Ovary (tissue), 9 donors: ENCODE data around the gene CD79B. TPM values are rescaled to one million over a fixed set of nuclear protein-coding genes. Genes with fewer than 3 reads are reported as not detected.

ENCODE experiments used
- DNase-seq, 5 donors: peaks; one replicate each; pipeline ENCODE4 v3.0.0-alpha.2; 2019 to 2020
- H3K27ac ChIP-seq, 2 donors: fragments of 200-600 bp; one replicate each; pipeline versions ENCODE4 v1.5.1 to v1.8.0; 2019 to 2022
- H3K27me3 ChIP-seq: fragments of 200-600 bp; one replicate; pipeline ENCODE4 v1.8.0; 2022
- H3K36me3 ChIP-seq: fragments of 200-600 bp; sonication (generic); one replicate; pipeline ENCODE4 v1.5.1; 2019
- H3K4me1 ChIP-seq: one replicate; pipeline ENCODE4 v1.8.1; 2013; ENCODE audit warnings: mild to moderate bottlenecking, moderate library complexity; ENCODE audit not compliant: insufficient read depth
- H3K4me3 ChIP-seq: fragments of 200-600 bp; sonication (generic); one replicate; pipeline ENCODE4 v1.5.1; 2017
- H3K9me3 ChIP-seq, 2 donors: fragments of 200-600 bp in 1 of 2; sonication (generic) in 1 of 2; one replicate each; pipeline versions ENCODE4 v1.5.1 to v1.8.1; 2013 to 2019; ENCODE audit warnings: mild to moderate bottlenecking in 1 of 2, moderate library complexity in 1 of 2
- EP300 ChIP-seq: sonication (generic); formaldehyde crosslinking; IDR thresholded peaks from one replicate; pipeline ENCODE4 v1.6.1; 2017; ENCODE audit warnings: antibody characterized with exemption
- POLR2A ChIP-seq: fragments of 450-650 bp; IDR thresholded peaks from one replicate; pipeline ENCODE4 v1.6.1; 2017; ENCODE audit warnings: antibody characterized with exemption, mild to moderate bottlenecking, moderate library complexity
- WGBS, 3 donors: extraction: QIAGEN DNeasy Blood & Tissue Kit in 1 of 3; methylation state at CpG; one replicate each; pipeline versions ENCODE4 v1.1.5 to v1.1.7; 2013 to 2017; 5-methylcytosine and 5-hydroxymethylcytosine counted together
- intact Hi-C, 4 donors: fragments of 100-400 bp; cut with DNase I; formaldehyde crosslinking; loops; one replicate each; pipeline versions ENCODE4 v1.11.0 to v1.15.1; 2022 to 2023
- polyA plus RNA-seq, 2 donors: library from polyadenylated mRNA; stranded (reverse); fragments of 200-250 nt in 1 of 2; fragments of 350-450 nt in 1 of 2; fragmentation: Illumina TruSeq in 1 of 2; extraction: RNeasy Lipid Tissue Mini Kit (QIAGEN cat#74804) in 1 of 2; gene quantifications; one replicate each; pipeline ENCODE4 v1.2.3, GENCODE V29; 2013 to 2014
- total RNA-seq, 7 donors: library from RNA; depleted of rRNA in 2 of 7; stranded (reverse); fragments of >200 nt in 2 of 7; fragmentation: NEBNext Ultra II Directional in 3 of 7; extraction: Animal tissue kit (Norgen Biotek cat#: 25700) in 3 of 7; gene quantifications; one replicate each; pipeline versions ENCODE4 v1.1.0 to v1.2.4, GENCODE V29; 2016 to 2023
- TF ChIP-seq, protein P1 (sequence below), 3 donors: fragments of 450-650 bp in 2 of 3; fragments of 200-600 bp in 1 of 3; IDR thresholded peaks; one replicate each; pipeline versions ENCODE4 v1.5.1 to v1.8.0; 2016 to 2022; ENCODE audit warnings: antibody characterized with exemption in 3 of 3, mild to moderate bottlenecking in 1 of 3
- donor health status: DM: no; HTN: no; CAD: no; lungs with moderate emphysema.
- donor health status: DM: no; HTN: no; CAD: no.
- donor health status: Bipolar disorder and iron deficiency.
- donor health status: DM: yes; HTN: yes; CAD: no.
- donor health status: DM: no; HTN: no; CAD: no.
- donor health status: DM: yes; HTN: yes; CAD: no.

Gene CD79B
- total and polyA plus RNA-seq, 9 donors = 0.48 to 2.0 (median 0.92) TPM

DNA sequence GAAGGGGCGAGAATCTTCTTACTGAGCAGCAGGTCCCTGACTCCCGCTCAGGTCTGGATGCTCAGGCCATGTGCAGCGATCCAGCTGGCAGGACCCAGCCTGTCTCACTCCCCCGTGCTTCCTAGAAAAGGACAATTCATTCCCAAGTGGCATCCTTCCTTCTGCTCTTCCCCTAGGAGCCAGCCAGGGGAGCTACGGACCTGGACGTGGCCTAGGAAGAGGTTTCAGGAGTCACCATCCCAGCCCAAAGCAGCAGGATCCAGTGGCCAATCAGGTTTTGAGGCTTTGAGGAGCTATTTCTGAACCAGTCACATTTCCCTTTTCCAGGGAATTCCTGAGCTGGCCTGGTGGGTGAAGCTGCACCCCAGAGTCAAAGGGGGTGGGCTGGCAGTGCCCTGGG, 7.8 kb upstream of the CD79B start:
- no peak for DNase-seq
- Histone ChIP-seq H3K9me3 (no peaks in the 10 kb centered on the region), H3K4me1 (no peaks in the 10 kb centered on the region), H3K36me3 (no peaks in the 10 kb centered on the region), H3K4me3 (no peak overlapping the region), H3K27me3 (no peaks in the 10 kb centered on the region), H3K27ac (no peak overlapping the region)
- 60 to 72% (median 64%) methylated on average over 6 of the region's 6 CpGs for WGBS, 3 donors
- TF ChIP-seq, protein P1, sequence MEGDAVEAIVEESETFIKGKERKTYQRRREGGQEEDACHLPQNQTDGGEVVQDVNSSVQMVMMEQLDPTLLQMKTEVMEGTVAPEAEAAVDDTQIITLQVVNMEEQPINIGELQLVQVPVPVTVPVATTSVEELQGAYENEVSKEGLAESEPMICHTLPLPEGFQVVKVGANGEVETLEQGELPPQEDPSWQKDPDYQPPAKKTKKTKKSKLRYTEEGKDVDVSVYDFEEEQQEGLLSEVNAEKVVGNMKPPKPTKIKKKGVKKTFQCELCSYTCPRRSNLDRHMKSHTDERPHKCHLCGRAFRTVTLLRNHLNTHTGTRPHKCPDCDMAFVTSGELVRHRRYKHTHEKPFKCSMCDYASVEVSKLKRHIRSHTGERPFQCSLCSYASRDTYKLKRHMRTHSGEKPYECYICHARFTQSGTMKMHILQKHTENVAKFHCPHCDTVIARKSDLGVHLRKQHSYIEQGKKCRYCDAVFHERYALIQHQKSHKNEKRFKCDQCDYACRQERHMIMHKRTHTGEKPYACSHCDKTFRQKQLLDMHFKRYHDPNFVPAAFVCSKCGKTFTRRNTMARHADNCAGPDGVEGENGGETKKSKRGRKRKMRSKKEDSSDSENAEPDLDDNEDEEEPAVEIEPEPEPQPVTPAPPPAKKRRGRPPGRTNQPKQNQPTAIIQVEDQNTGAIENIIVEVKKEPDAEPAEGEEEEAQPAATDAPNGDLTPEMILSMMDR (IDR thresholded peaks at IDR 0.05) = no peak
- TF ChIP-seq EP300 = no peak
- no peak for TF ChIP-seq POLR2A
- intact Hi-C loops = loop anchor here in 1 of 4 donors (10.0 kb wide), 1 partner anchor 345 kb away; no protein-coding TSS in a partner anchor

DNA sequence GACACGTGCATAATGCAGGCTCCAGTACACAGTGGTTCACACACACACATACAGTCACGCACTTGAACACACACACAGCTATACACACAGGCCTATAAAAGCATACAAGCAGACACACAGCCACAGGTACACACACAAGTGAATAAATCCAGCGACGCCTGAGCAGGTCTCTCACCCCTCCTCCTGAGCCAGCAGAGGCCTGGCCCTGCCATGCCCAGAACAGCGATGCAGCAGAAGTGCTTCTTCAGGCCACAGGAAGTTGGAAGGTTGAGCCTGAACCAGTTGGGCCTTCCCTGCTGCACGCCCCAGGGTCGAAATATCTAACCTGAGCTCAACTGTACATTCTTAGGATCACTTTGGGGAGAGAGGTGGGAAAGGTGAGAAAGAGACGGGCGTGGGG, 7.3 kb upstream of the CD79B start:
- intact Hi-C loops = loop anchor here in 1 of 4 donors (10.0 kb wide), 1 partner anchor 345 kb away; no protein-coding TSS in a partner anchor
- Histone ChIP-seq H3K4me1 (no peaks in the 10 kb centered on the region), H3K9me3 (no peaks in the 10 kb centered on the region), H3K27ac (no peak overlapping the region), H3K36me3 (no peaks in the 10 kb centered on the region), H3K4me3 (no peak overlapping the region), H3K27me3 (no peaks in the 10 kb centered on the region)
- TF ChIP-seq, protein P1 (IDR thresholded peaks at IDR 0.05) = no peak
- no peak for TF ChIP-seq POLR2A
- TF ChIP-seq EP300 = no peak
- WGBS, 3 donors = 92 to 93% (median 93%) methylated on average over 9 of the region's 9 CpGs
- DNase-seq = no peak

DNA sequence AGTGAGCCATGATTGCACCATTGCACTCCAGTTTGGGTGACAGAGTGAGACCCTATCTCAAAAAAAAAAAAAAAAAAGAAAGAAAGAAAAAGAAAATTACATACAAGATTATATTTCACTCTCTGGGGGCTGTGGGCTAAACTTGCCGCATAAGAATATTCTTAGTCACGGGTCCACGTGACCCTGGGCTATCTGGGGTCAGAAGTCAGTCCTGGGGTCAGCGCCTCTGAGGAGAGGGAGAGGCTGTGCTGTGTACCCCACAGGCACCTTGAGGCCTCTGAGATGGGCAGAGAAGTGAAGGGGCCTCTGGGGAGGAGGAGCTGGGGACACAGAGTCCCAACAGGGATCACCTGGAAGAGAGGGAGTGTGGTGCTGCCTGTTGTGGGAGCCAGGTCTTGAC, 5.8 kb upstream of the CD79B start:
- intact Hi-C loops = loop anchor here in 1 of 4 donors (10.0 kb wide), 1 partner anchor 347 kb away; no protein-coding TSS in a partner anchor
- DNase-seq = no peak
- no peak overlapping the region for H3K4me3 ChIP-seq
- H3K4me1 ChIP-seq = no peaks in the 10 kb centered on the region
- no peaks in the 10 kb centered on the region for H3K9me3 ChIP-seq
- TF ChIP-seq, protein P1 (IDR thresholded peaks at IDR 0.05) = no peak
- no peak for TF ChIP-seq POLR2A
- no peaks in the 10 kb centered on the region for H3K27me3 ChIP-seq
- WGBS, 3 donors = 80 to 84% (median 80%) methylated on average over 4 of the region's 4 CpGs
- H3K27ac ChIP-seq = no peak overlapping the region
- no peaks in the 10 kb centered on the region for H3K36me3 ChIP-seq

DNA sequence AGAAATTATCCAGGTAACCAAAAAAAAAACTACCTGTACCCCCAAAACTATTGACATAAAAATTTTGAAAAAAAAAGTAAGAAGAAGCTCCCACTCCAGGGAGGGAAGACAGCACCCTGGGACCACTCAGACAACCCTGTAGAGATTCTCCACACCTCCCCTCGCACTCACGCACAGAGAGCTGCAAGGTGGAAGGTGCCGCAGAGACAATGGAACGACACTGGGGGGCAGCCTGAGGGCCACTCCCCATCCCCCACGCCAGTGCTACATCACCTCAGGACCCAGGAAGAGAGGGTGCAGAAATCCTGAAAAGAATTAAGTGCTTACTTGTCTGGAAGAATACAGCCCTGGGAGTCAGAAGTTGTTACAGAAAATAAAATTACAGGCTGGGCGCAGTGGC, 5.2 kb upstream of the CD79B start:
- 82 to 85% (median 83%) methylated on average over 6 of the region's 6 CpGs for WGBS, 3 donors
- no peak overlapping the region for H3K4me3 ChIP-seq
- TF ChIP-seq, protein P1 (IDR thresholded peaks at IDR 0.05) = no peak
- TF ChIP-seq POLR2A (no peak), EP300 (no peak)
- DNase-seq = no peak
- intact Hi-C loops = loop anchor here in 1 of 4 donors (10.0 kb wide), 1 partner anchor 347 kb away; no protein-coding TSS in a partner anchor
- no peak overlapping the region for H3K27ac ChIP-seq
- H3K9me3 ChIP-seq = no peaks in the 10 kb centered on the region
- H3K4me1 ChIP-seq = no peaks in the 10 kb centered on the region
- H3K36me3 ChIP-seq = no peaks in the 10 kb centered on the region
- H3K27me3 ChIP-seq = no peaks in the 10 kb centered on the region
